ENCODE data around the gene CAD. TPM values are rescaled to one million over a fixed set of nuclear protein-coding genes. Genes with fewer than 3 reads are reported as not detected.

Gene CAD
- total and polyA plus RNA-seq, 2 donors (not counting 3 experiments of a cell fraction or from before 2014, with no cell fraction given) = 60.3 to 91.4 TPM

DNA sequence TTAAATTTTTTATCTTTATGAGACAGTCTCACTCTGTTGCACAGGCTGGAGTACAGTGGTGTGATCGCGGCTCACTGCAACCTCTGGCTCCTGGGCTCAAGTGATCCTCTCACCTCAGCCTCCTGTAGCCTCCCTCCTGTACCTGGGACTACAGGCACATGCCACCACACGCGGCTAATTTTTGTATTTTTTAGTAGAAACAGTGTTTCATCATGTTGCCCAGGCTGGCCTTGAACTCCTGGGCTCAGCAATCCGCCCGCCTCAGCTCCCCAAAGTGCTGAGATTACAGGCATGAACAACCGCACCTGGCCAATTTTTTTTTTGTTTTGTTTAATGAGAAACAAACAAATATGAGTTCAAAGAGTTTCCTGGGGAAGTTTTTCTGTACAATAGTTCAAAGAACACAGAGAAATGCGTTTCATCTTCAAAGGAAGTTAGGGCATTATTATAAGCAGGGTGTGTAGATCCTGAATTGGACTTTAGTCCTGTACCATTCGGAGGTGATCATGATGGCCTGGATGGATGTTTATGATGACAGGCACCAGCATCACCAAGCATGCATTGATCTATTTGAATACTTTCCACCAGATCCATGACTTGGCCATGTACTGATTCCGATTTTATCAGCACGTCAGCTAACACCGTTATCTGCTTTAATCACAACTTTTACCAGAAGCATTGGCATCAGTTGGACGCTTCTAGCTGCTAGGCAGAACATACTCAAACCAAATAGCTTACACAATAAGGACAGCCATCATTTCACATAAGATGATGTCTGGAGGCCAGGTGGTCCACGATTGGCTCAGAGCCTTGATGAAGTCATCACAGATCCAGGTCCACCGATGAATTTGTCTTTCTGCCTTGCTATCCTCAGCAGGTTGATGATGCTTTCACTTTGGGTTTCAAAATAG lies 39.5 kb upstream of the CAD start:
- Histone ChIP-seq H3K9ac (replicated peaks; ENCODE audit: extremely low read depth, insufficient read depth, low read length) (no peak overlapping the region), H3K4me1 (ENCODE audit: control insufficient read depth, extremely low read depth, insufficient read depth, low read length) (no peaks in the 10 kb centered on the region), H3K36me3 (ENCODE audit: control insufficient read depth in 2 of 2, extremely low read depth in 1 of 2, insufficient read depth in 2 of 2, low read length in 2 of 2) (no peaks in the 10 kb centered on the region), H3K9me1 (replicated peaks; ENCODE audit: control insufficient read depth, extremely low read depth, insufficient read depth, low read length) (no peaks in the 10 kb centered on the region), H3K4me2 (ENCODE audit: insufficient read depth, low read length) (no peak overlapping the region), H3K9me3 (replicated peaks; ENCODE audit: control insufficient read depth, insufficient read depth, low read length) (no peaks in the 10 kb centered on the region), H4K20me1 (replicated peaks; ENCODE audit: control insufficient read depth, extremely low read depth, insufficient read depth, low read length) (no peaks in the 10 kb centered on the region), H3K27ac (ENCODE audit: insufficient read depth, low read depth, low read length) (no peak overlapping the region), H3K79me2 (ENCODE audit: control insufficient read depth, insufficient read depth, low read length) (no peaks in the 10 kb centered on the region), H3K4me3 (replicated peaks in 1 of 3; ENCODE audit: insufficient read depth in 1 of 3, low read depth in 1 of 3, low read length in 3 of 3) (no peak overlapping the region), H3K27me3 (ENCODE audit: control insufficient read depth in 2 of 2, insufficient read depth in 2 of 2, low read length in 2 of 2) (peaks cover 18 to 23% of the 10 kb centered on the region in 2 experiments), H2AFZ (ENCODE audit: low read depth, low read length) (no peak overlapping the region)
- no TSS peak for BruUV-seq (replicated peaks)
- DNase-seq (ENCODE audit: low read depth, low spot score) = no peak
- no peak for TF ChIP-seq FOS (IDR thresholded peaks at IDR 0.05; ENCODE audit: borderline replicate concordance, insufficient read depth, low read length)
- no peak for TF ChIP-seq MYC (IDR thresholded peaks at IDR 0.05; ENCODE audit: low read depth, low read length)
- TF ChIP-seq, protein P1, sequence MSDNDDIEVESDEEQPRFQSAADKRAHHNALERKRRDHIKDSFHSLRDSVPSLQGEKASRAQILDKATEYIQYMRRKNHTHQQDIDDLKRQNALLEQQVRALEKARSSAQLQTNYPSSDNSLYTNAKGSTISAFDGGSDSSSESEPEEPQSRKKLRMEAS (IDR thresholded peaks at IDR 0.05; ENCODE audit: insufficient read depth, insufficient read length) = no peak
- TF ChIP-seq POLR2AphosphoS5 (IDR thresholded peaks at IDR 0.05; ENCODE audit: insufficient read depth, low read depth, low read length) = no peak
- no peak for TF ChIP-seq JUN (IDR thresholded peaks at IDR 0.05; ENCODE audit: borderline replicate concordance, insufficient read depth, insufficient read length, low read depth)
- no peak for TF ChIP-seq EZH2 (IDR thresholded peaks at IDR 0.05; ENCODE audit: borderline replicate concordance, low read depth, low read length, severe bottlenecking)
- no peak for TF ChIP-seq GATA2 (IDR thresholded peaks at IDR 0.05; ENCODE audit: insufficient read depth, insufficient read length, low read depth, low read length)
- no peak for TF ChIP-seq POLR2A (IDR thresholded peaks at IDR 0.05; ENCODE audit: low read depth, low read length)
- TF ChIP-seq, protein P2, sequence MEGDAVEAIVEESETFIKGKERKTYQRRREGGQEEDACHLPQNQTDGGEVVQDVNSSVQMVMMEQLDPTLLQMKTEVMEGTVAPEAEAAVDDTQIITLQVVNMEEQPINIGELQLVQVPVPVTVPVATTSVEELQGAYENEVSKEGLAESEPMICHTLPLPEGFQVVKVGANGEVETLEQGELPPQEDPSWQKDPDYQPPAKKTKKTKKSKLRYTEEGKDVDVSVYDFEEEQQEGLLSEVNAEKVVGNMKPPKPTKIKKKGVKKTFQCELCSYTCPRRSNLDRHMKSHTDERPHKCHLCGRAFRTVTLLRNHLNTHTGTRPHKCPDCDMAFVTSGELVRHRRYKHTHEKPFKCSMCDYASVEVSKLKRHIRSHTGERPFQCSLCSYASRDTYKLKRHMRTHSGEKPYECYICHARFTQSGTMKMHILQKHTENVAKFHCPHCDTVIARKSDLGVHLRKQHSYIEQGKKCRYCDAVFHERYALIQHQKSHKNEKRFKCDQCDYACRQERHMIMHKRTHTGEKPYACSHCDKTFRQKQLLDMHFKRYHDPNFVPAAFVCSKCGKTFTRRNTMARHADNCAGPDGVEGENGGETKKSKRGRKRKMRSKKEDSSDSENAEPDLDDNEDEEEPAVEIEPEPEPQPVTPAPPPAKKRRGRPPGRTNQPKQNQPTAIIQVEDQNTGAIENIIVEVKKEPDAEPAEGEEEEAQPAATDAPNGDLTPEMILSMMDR (IDR thresholded peaks at IDR 0.05; ENCODE audit: extremely low read depth in 1 of 2, insufficient read depth in 1 of 2, low read depth in 1 of 2, low read length in 2 of 2) = no peak
- CTCF ChIA-PET = interaction anchor here (1.0 to 1.8 kb wide), 3 partner anchors 8 to 332 kb away, joined by 3 to 4 read pairs (median 4); no protein-coding TSS in a partner anchor
- intact Hi-C loops (cut with micrococcal nuclease) (no loop called here), dilution Hi-C loops (cut with MboI; ENCODE audit: extremely low pct_ligation_motif_present, low sequenced_read_pairs) (no loop called here)
- POLR2A ChIA-PET = interaction anchor here (0.6 kb wide), 1 partner anchor 130 kb away, joined by 3 read pairs; no protein-coding TSS in a partner anchor
- FAIRE-seq = no peak
